ENCODE results near the gene USP3.
"Not testable (repeated sequence)": the region's sequence is repeated elsewhere in the genome, so short reads cannot be mapped to it uniquely, and the experiment has no call there.

USP3 gene

GRCh38 chr15:63597038-63597790 is 92.8 kb downstream of the USP3 start, which contains the start of gene FBXL22:
Gene FBXL22 (plus strand): TSS chr15:63597387. CDS start chr15:63597393, 6 bp downstream.
- DNase-seq, result no peak

GRCh38 chr15:63597821-63598220 is 93.4 kb downstream of the USP3 start:
- no peak for DNase-seq

DNA sequence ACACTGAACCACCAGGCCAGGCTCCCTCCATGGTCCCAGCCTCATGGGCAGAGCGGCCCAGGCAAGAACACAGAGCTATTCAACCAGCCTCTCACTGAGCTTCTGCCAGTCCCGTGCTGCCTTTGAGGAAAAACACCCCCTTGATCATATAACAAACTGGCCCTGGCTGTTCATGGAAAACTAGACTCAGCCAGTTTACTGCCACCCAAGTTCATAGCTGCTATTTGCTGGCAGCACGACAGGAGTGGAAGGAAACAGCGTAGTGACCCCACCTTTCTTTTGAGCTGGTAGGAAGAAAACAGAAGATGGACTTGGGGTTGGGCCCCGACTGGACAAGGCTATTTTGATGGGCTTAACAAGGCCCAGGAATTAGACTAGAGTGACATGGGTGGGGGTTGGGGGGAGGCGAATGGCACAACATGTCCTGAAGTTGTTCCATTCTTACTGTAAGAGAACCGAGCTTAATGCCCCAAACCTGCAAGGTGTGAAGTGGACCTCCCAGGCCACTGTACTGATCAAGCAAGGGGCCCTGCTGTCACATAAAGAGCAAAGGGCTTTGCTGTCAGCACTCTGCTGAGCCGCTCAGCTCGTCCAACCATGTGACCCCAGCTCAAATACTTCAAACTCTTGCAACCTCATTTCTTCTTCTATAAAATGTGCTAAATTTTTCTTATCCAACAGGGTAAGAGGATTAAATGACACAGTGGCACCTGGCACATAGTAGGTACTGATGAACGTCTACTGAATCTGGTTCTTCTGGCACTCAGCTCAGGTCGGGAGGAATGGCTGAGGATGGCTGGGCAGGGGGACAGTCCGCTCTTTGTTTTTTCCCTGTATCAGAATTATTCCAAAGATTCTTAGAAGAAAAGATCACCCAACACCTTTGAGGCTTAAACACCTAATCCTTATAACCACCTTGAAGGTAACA is 94.3 kb downstream of the USP3 start:
- no peak for DNase-seq

- DNase-seq, result peak; percentile 24
These were observed 95.1 kb downstream of the USP3 start for GRCh38 chr15:63599401-63600000.

DNA sequence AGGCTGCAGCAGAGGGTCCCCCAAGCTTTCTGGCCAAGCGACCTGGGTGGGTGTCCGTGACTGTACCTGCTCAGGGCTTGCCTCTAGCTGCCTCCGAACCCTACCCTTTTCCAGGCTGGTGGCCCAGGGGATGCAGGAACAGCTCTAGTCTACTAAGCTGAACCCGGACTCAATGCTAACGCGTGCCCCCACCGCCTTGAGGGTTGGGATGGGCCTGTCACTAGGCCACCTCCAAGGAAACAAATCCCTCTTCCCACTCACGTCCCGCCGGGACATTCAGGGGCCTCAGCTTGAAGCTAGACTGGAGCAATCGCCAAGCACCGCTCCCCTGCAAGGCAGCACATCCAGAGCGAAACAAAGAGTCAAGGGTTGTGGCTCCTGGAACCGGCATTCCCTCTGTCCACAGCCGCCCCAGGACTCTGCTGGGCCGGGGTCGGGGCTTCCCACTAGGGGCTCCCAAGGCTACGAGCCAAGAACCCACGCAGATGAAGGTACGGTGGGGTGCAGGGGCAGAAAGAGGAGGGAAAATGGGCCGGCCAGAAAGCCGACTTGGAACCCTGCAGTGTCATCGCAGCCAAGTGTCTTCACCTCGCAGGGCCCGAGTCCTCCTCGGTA is 95.7 kb downstream of the USP3 start:
- no peak for DNase-seq

DNA sequence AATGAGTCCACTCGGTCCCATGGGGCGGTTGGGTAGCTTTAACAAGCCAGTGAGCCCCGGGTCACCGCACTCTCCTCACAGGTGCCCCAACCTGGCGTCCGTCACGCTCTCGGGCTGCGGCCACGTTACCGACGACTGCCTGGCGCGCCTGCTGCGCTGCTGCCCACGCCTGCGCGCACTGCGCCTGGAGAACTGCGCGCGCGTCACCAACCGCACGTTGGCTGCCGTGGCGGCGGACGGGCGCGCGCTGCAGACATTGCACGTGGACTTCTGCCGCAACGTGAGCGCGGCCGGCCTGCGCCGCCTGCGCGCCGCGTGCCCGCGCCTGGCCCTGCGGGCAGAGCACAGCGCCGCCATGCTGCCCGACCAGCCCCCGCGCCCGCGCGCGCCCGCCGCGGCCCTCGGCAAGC is 96.2 kb downstream of the USP3 start:
- DNase-seq, result peak; percentile 91

DNA sequence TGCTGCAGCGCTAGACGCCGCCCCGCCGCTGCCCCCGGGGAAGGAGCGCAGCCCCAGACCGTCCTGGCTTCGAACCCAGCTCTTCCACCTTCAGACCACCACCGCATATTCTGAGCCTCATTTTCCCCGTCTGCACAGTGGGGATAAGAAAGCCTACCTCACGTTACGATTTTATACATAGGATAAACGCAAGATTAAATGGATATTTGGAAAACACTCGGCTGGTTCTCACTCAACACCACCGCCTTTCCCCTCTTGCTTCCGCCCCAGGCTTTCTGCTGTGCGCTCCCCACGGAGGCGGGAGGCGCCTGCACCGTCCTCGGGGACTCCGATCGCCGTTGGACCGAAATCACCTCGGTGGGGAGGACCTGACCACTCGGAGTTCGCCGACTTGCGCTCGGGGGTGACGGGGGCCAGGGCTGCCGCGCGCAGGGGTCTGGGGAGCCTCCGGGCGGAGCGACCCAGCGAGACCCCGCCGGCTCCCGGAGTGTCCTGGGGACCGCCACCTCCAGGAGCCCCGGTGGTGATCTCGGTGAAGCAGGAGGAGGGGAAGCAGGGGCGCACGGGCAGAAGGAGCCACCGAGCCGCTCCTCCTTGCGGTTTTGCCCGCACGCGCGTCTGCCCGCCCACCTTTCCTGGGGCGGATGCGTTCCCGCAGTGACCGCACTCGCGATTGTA is 96.8 kb downstream of the USP3 start:
- peak; percentile 29 for DNase-seq

GRCh38 chr15:63601704-63602185 is 97.4 kb downstream of the USP3 start:
- no peak for DNase-seq

DNA sequence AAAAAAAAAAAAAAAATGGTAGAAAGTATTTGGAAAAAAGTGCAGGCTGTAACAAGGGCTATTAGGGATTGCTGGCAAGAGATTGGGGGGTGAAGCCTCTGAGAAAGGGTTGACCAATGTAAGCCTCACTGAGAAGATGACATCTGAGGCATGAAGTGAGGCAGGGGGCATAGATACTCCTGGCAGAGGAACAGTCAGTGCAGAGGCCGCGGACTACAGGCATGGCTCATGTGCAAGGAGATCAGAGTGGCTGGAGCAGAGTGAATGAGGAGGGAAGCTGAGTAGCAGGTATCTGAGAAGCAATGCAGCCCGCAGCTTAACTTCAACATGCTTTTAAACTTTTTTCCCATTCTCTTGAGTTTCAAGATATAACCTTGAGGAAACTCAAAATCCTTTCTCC is 98.2 kb downstream of the USP3 start:
- DNase-seq, result no peak

DNA sequence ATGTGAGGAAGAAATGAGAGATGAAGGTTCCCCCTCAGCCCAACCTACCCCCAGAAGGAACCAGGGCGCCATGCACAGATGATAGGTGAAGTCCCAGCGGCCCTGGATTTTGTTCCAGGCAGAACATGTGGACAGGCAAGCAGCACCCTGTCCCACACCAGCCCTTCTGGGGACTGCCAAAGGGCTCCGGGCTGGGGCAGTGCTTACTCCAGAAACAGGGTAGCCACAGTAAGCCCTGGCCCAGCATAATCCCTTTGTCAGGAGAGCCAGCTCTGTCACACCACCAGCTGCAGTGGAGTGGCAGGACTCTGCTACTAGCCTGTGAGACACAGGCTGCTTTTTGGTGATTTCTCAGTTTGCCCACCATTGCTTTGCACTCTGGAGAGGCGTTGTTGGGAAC is 99.1 kb downstream of the USP3 start:
- DNase-seq, result no peak

GRCh38 chr15:63604281-63604680 is 99.9 kb downstream of the USP3 start:
- no peak for DNase-seq

DNA sequence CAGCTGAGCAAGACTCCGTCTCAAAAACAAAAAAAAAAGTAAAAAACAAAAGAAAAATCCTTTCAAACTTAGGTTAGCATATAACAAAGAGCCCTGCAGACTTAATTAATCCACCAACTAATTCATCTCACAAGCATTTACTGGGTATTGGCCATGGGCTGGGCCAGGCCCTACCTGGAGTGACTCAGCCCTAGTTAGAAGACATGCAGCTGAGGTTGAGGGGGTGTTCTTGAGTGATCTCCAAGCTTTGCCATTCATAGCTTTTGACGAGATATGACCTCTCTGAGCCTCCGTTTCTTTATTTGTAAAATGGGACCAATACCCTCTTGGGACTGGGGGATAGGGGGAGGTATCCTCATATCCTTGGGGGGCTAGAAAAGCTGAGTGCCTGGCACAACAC is 100.6 kb downstream of the USP3 start:
- DNase-seq, result no peak

DNA sequence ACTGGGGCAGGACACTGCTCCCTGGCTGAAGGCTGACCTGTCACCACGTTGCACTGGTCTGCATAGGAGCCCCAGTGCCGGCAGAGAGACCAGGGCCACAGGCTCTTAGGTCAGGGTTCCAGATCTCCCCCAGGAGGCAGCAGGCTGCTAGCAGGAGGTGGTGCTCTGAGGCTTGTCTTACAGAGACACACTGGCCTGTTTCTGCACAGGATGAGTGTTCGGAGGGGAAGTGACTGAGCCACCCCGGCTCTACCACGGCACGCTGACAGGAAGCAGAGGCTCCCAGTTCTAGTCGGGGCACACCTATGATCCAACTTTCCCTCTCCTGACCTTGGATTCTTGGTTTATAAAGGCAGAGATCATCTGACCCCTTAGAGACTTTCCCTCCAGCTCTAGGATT is 101.4 kb downstream of the USP3 start:
- DNase-seq, result no peak

DNA sequence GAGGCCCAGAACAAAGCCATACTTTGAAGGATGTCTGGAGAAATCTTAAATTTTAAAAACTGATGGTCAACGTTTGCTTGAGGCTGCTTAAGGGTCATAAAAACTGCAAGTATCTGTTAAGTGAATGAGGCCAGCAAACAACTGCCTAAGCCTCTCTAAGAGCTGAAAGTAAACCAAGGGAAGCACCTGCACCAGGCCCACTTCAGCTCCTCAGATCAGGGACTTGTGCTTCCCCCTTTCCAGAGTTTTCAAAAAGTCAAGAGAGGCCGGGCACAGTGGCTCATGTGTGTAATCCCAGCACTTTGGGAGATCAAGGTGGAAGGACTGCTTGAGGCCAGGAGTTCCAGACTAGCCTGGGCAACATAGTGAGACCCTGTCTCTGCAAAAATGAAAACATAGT is 101.9 kb downstream of the USP3 start:
- DNase-seq, result no peak

DNA sequence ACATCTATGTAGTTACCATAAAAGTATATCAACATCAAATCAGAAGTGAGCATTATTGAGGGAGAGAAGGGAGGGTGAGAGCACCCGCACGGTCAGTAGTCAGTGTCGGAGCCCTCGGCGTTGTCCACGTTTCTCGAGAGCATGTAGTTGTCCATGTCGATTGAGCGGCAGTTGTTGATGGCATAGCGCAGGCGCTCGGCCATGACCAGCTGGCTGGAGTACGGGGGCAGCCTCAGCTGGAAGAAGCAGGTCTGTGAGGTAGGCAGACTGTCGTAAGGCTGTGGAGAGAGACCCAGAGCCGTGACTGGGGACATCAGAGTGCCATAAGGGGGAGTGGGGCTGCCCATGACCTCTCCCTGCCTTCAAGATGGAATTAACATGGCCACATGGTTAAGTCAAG is 104.6 kb downstream of the USP3 start:
- DNase-seq, result no peak

DNA sequence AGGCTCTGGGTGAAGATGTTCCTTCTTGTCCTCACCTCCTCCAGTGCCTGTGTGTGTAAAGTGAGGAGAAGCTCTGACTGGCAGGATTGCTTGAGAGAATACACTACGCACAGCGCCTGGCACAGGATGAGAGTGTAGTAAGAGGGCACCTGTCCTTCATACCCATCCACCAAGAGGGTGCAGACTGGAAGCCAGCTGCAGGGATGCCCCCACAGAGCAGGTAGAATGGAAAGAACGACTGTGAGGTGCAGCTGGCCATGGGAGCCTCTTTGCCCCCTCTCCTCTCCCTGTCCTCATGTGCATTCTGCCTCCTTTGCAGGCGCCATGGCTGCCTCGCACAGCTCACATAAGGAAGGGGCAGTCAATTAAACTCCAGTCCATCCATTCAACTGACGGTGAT is 105.1 kb downstream of the USP3 start:
- no peak for DNase-seq

GRCh38 chr15:63610209-63610841 is 105.9 kb downstream of the USP3 start:
- peak; percentile 81 for DNase-seq

DNA sequence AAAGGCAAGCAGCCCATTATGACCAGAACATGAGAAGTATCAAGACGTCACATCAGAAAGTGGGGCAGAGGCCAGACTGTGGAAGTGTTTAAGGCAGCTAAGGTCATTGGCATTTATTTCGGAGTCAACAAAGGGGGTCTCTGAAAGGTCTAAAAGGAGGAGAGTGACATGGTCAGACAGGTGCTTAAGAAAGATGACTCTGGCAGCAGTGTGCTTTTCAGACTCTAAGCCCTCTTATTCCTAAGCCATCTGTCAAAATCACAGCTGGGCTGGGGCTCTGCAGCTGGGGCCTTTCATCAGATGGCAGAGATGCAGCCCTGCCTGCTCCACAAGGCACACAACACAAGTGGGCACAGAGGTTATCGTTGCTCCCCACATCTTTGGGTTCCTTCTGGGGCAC is 106.8 kb downstream of the USP3 start:
- DNase-seq, result no peak

- no peak for DNase-seq
These were observed 107.9 kb downstream of the USP3 start for GRCh38 chr15:63612300-63612699.

DNA sequence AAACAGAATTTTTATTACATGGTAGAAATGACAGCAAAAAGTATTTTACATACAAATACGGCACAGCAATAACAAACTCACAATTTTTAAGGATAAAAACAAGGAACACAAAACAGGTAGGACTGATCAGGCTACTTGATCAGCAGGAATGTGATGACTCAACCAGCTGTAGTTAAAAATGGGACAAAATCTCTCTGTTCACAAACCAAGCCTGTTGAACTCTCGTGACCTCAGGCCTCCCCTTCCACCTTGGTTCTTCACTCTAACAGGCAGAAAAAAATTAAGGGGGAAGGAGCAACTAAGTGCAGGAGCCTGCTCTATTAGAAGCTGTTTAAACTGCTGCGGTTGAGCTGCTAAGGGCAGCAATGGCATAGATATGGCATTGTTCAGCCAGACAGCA is 111.5 kb downstream of the USP3 start:
- DNase-seq, result no peak

- not testable (repeated sequence) for DNase-seq
These were observed 112.8 kb downstream of the USP3 start for GRCh38 chr15:63617147-63617546.

DNA sequence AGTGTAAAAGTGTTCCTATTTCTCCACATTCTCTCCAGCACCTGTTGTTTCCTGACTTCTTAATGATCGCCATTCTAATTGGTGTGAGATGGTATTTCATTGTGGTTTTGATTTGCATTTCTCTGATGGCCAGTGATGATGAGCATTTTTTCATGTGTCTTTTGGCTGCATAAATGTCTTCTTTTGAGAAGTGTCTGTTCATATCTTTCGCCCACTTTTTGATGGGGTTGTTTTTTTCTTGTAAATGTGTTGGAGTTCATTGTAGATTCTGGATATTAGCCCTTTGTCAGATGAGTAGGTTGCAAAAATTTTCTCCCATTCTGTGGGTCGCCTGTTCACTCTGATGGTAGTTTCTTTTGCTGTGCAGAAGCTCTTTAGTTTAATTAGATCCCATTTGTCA is 113.2 kb downstream of the USP3 start:
- DNase-seq, result not testable (repeated sequence)
